Osteocyte (in vitro differentiated cells): Measurements from ENCODE around the gene RASL11B. TPM values are rescaled to one million over a fixed set of nuclear protein-coding genes. Genes with fewer than 3 reads are reported as not detected.
A peak's percentile ranks its signal among the peaks of the same experiment; 100 is the strongest.

Experiments
- DNase-seq: peaks from one replicate; pipeline ENCODE4 v3.0.0; 2021; ENCODE audit warnings: mixed read lengths; ENCODE audit not compliant: unreplicated experiment; ENCODE audit errors: extremely low spot score
- H3K27ac Mint-ChIP-seq: one replicate; pipeline ENCODE4 v1.8.0; 2021; ENCODE audit warnings: mild to moderate bottlenecking, mixed read lengths; ENCODE audit not compliant: unreplicated experiment
- H3K27me3 Mint-ChIP-seq: one replicate; pipeline ENCODE4 v1.8.0; 2021; ENCODE audit warnings: mixed read lengths; ENCODE audit not compliant: unreplicated experiment
- H3K36me3 Mint-ChIP-seq: one replicate; pipeline ENCODE4 v1.8.0; 2021; ENCODE audit warnings: mixed read lengths; ENCODE audit not compliant: unreplicated experiment
- H3K4me1 Mint-ChIP-seq: one replicate; pipeline ENCODE4 v1.8.0; 2021; ENCODE audit warnings: mixed read lengths; ENCODE audit not compliant: unreplicated experiment
- H3K4me3 Mint-ChIP-seq: one replicate; pipeline ENCODE4 v1.8.0; 2021; ENCODE audit warnings: mild to moderate bottlenecking, moderate library complexity, mixed read lengths; ENCODE audit not compliant: unreplicated experiment
- H3K9me3 Mint-ChIP-seq: one replicate; pipeline ENCODE4 v1.8.0; 2021; ENCODE audit warnings: mixed read lengths; ENCODE audit not compliant: unreplicated experiment
- CTCF ChIP-seq: fragments of 200-600 bp; sonication (generic); IDR thresholded peaks from 2 replicates; pipeline ENCODE4 v1.5.0; 2021; ENCODE audit warnings: antibody characterized with exemption, mild to moderate bottlenecking, moderate library complexity
- total RNA-seq: library from RNA; stranded (reverse); gene quantifications from 2 replicates; pipeline ENCODE4 v1.2.1, GENCODE V29; 2021

The RASL11B gene
- total RNA-seq, 1 donor from 2014 or later, result 0.94 TPM

DNA sequence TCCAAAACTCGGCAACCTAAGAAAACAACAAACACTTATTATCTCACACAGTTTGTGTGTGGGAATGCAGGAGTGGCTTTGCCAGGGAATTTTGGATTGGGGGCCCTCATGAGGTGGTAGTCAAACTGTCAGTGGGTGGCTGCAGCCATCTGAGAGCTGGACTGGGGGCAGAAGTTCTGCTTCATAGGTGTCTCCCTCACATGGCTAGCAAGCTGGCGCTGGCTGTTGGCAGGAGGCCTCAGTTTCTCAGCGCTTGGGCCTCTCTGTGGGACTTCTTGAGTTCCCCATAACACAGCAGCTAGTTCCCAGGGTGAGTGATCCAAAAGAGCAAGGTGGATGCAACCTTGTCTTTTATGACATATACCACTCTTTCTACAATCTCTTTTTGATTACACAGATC lies 26.0 kb upstream of the RASL11B start:
- no peaks in the 10 kb centered on the region for H3K36me3 Mint-ChIP-seq
- peaks cover 10% of the 10 kb centered on the region for H3K4me1 Mint-ChIP-seq
- no peaks in the 10 kb centered on the region for H3K9me3 Mint-ChIP-seq
- no peak for TF ChIP-seq CTCF
- H3K27ac Mint-ChIP-seq, result no peak overlapping the region
- no peak for DNase-seq
- no peaks in the 10 kb centered on the region for H3K27me3 Mint-ChIP-seq
- H3K4me3 Mint-ChIP-seq, result no peak overlapping the region

DNA sequence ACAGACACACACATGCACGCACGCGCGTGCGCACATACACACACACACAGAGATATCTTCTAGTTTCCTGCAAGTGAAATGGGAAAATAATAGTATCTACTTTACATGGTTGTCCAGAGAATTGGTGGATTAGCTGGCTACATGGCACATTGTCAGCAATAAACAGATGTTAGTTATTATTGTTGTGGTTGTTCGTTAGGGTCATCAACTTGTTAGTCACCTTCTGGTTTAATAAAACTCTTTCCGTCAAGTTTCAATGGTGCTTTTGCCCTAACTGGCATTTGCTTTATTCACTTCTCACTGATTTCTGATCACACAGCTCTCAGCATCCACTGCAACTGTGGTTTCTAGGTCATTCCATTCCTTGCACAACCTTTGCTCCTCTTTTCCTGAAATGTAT lies 25.4 kb upstream of the RASL11B start:
- no peak for TF ChIP-seq CTCF
- DNase-seq, result no peak
- Mint-ChIP-seq H3K36me3 (no peaks in the 10 kb centered on the region), H3K27me3 (no peaks in the 10 kb centered on the region), H3K9me3 (no peaks in the 10 kb centered on the region), H3K4me3 (no peak overlapping the region), H3K4me1 (peaks cover 10% of the 10 kb centered on the region), H3K27ac (no peak overlapping the region)

- peak overlapping the region; percentile 16 for H3K27ac Mint-ChIP-seq
- H3K4me1 Mint-ChIP-seq, result peaks cover 10% of the 10 kb centered on the region
- no peak overlapping the region for H3K4me3 Mint-ChIP-seq
- no peak for DNase-seq
- no peak for TF ChIP-seq CTCF
- H3K27me3 Mint-ChIP-seq, result no peaks in the 10 kb centered on the region
- H3K36me3 Mint-ChIP-seq, result no peaks in the 10 kb centered on the region
- no peaks in the 10 kb centered on the region for H3K9me3 Mint-ChIP-seq
Observed at GRCh38 chr4:52837716-52838558, 24.2 kb upstream of the RASL11B start.

GRCh38 chr4:52838729-52839586 lies 23.2 kb upstream of the RASL11B start:
- Mint-ChIP-seq H3K36me3 (no peaks in the 10 kb centered on the region), H3K4me3 (no peak overlapping the region), H3K27me3 (no peaks in the 10 kb centered on the region), H3K4me1 (peaks cover 10% of the 10 kb centered on the region), H3K27ac (no peak overlapping the region), H3K9me3 (no peaks in the 10 kb centered on the region)
- no peak for DNase-seq
- no peak for TF ChIP-seq CTCF
